K562 (cell line): Measurements from ENCODE around the gene PELI3. TPM values are rescaled to one million over a fixed set of nuclear protein-coding genes. Genes with fewer than 3 reads are reported as not detected.

Experiments
- BRD9 ChIP-seq: fragments of 450-650 bp; IDR thresholded peaks from 2 replicates; pipeline ENCODE4 v1.6.1; 2018; ENCODE audit warnings: low read depth; ENCODE audit not compliant: partially characterized antibody
- DNMT1 ChIP-seq: fragments of 450-650 bp; IDR thresholded peaks from 2 replicates; pipeline ENCODE4 v1.6.1; 2016; ENCODE audit warnings: antibody characterized with exemption, mild to moderate bottlenecking
- ESRRA ChIP-seq: fragments of 450-650 bp; IDR thresholded peaks from 2 replicates; pipeline ENCODE4 v1.6.1; 2014; ENCODE audit warnings: low read depth, mild to moderate bottlenecking, moderate library complexity, borderline replicate concordance
- GTF2E2 ChIP-seq: fragments of 200-800 bp; sonication (Bioruptor generic); IDR thresholded peaks from 2 replicates; pipeline ENCODE4 v1.6.1; 2016; ENCODE audit warnings: missing genetic modification characterization, missing compliant biosample characterization
- HCFC1 ChIP-seq: IDR thresholded peaks from 2 replicates; pipeline ENCODE4 v1.6.1; 2012; ENCODE audit warnings: low read depth, low read length, improper control_type of control experiment
- KAT2B ChIP-seq: IDR thresholded peaks from one replicate; pipeline ENCODE4 v1.6.1; 2012; ENCODE audit warnings: low read depth, mild to moderate bottlenecking, control low read depth, inconsistent platforms, low read length, moderate library complexity
- KAT8 ChIP-seq: fragments of 450-650 bp; IDR thresholded peaks from 2 replicates; pipeline ENCODE4 v1.6.1; 2016; ENCODE audit warnings: low read depth, mild to moderate bottlenecking
- MED1 ChIP-seq: sonication (generic); formaldehyde crosslinking; IDR thresholded peaks from 2 replicates; pipeline ENCODE4 v1.8.1; 2023; ENCODE audit warnings: missing genetic modification reagents, borderline replicate concordance
- MXI1 ChIP-seq: IDR thresholded peaks from 2 replicates; pipeline ENCODE4 v1.6.1; 2011; ENCODE audit warnings: low read depth, mild to moderate bottlenecking, improper control_type of control experiment, low read length
- RCOR1 ChIP-seq, 2 experiments: IDR thresholded peaks; 2 replicates each; pipeline ENCODE4 v1.6.1; 2012; ENCODE audit warnings: low read depth in 2 of 2, low read length in 2 of 2, borderline replicate concordance in 1 of 2, improper control_type of control experiment in 1 of 2
- ZBTB17 ChIP-seq: fragments of 450-650 bp; formaldehyde crosslinking; IDR thresholded peaks from 2 replicates; pipeline ENCODE4 v1.4.0; 2020; ENCODE audit warnings: mild to moderate bottlenecking
- ZNF133 ChIP-seq: fragments of 250-450 bp; sonication (Bioruptor Pico); IDR thresholded peaks from 2 replicates; pipeline ENCODE4 v1.4.0; 2020; ENCODE audit warnings: mild to moderate bottlenecking
- ZNF212 ChIP-seq: fragments of 450-650 bp; formaldehyde crosslinking; IDR thresholded peaks from 2 replicates; pipeline ENCODE4 v1.4.0; 2020; ENCODE audit warnings: mild to moderate bottlenecking
- ZNF253 ChIP-seq: fragments of 250-450 bp; sonication (Bioruptor Pico); conservative IDR thresholded peaks from 2 replicates; pipeline ENCODE4 v1.6.1; 2021; ENCODE audit warnings: mild to moderate bottlenecking
- ZNF384 ChIP-seq: IDR thresholded peaks from 2 replicates; pipeline ENCODE4 v1.6.1; 2012; ENCODE audit warnings: low read depth, low read length, improper control_type of control experiment
- ZNF507 ChIP-seq: conservative IDR thresholded peaks from 2 replicates; pipeline ENCODE4 v1.6.1; 2017; ENCODE audit warnings: missing genetic modification characterization, missing compliant biosample characterization
- ZNF75A ChIP-seq: fragments of 450-650 bp; formaldehyde crosslinking; IDR thresholded peaks from 2 replicates; pipeline ENCODE4 v1.4.0; 2020; ENCODE audit warnings: mild to moderate bottlenecking
- polyA plus RNA-seq, 8 experiments: library from polyadenylated mRNA; depleted of rRNA in 4 of 8; stranded (reverse) in 5 of 8; unstranded in 3 of 8; fragments of >200 nt; fragmentation: Nextera tagmentation in 2 of 8; fragmentation: Illumina TruSeq in 1 of 8; extraction: Ambion mirVana in 2 of 8; extraction: Trizol in 1 of 8; gene quantifications; 2 replicates each; pipeline versions ENCODE4 v1.2.1 to v1.2.3, GENCODE V29; 2011 to 2014; ENCODE audit warnings: inconsistent platforms in 1 of 8, missing spikeins in 1 of 8
- total RNA-seq, 7 experiments: library from RNA; depleted of rRNA in 6 of 7; stranded (reverse); fragments of >200 nt in 6 of 7; fragmentation: Illumina TruSeq in 2 of 7; extraction: Trizol in 2 of 7; gene quantifications; 2 replicates each; pipeline versions ENCODE4 v1.2.1 to v1.2.3, GENCODE V29; 2011 to 2021; ENCODE audit warnings: low replicate concordance in 1 of 7
- TF ChIP-seq, protein P1 (sequence below): sonication (generic); formaldehyde crosslinking; IDR thresholded peaks from 2 replicates; pipeline ENCODE4 v1.8.1; 2022; ENCODE audit warnings: missing genetic modification reagents
- TF ChIP-seq, protein P2 (sequence below): sonication (generic); formaldehyde crosslinking; IDR thresholded peaks from 2 replicates; pipeline ENCODE4 v1.8.1; 2023; ENCODE audit warnings: missing genetic modification reagents, mild to moderate bottlenecking, borderline replicate concordance
- TF ChIP-seq, protein P3 (sequence below): fragments of 450-650 bp; formaldehyde crosslinking; IDR thresholded peaks from 2 replicates; pipeline ENCODE4 v1.4.0; 2020; ENCODE audit warnings: mild to moderate bottlenecking
- TF ChIP-seq, protein P4 (sequence below): fragments of 450-650 bp; formaldehyde crosslinking; conservative IDR thresholded peaks from 2 replicates; pipeline ENCODE4 v1.4.0; 2022; ENCODE audit warnings: mild to moderate bottlenecking, missing genetic modification characterization

Gene PELI3
- total and polyA plus RNA-seq, 9 of the 15 experiments (the other 6 are each of a cell fraction or from before 2014, with no cell fraction given): 0.17 to 4.2 (median 1.9) TPM

DNA sequence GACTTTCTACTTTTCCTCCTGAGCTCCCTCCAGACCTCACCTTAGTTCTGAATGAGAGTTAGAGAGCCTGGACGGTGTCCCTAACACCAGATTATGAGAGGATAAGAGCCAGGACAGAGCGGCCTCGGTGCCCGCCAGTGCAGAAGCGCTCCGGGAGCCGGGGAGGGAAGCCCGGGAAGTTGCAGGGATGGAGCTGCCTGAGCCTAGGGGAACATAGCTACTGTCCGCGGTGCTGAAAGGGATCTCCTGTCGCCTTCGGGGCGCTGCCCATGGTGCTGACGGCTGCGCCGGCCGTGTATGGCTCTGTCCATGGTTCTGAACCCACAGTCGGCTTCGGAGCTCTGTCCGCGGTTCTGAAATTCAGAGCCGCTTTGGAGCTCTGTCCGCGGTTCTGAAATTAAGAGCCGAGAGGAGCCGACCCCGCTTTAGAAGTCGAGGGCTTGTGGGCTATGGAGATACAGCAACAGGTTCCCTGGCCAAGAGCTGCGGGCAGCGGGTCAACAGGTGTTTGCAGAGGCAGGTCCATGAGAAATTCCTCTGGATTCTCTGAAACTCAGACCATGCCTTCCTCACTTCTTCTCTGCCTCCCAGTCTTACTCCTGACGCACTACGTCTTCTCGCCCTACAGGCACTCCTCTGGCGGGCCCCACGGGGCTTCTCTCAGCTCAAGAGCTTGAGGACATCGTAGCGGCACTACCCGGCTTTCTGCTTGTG, 45.1 kb upstream of the PELI3 start (continued):
- peak; percentile 96 for TF ChIP-seq ZNF212 (CRISPR knock-in tag)
- TF ChIP-seq BRD9: no peak
- no peak for TF ChIP-seq KAT8
- peak; percentile 66 for TF ChIP-seq ZNF75A (CRISPR knock-in tag)
- TF ChIP-seq ZNF507 (tag): no peak
- peak; percentile 80 for TF ChIP-seq HCFC1
- TF ChIP-seq ZNF384: peak; percentile 35; the same call in 1 of the 2 replicates
- peak; percentile 100 for TF ChIP-seq MED1 (CRISPR knock-in tag)
- TF ChIP-seq, protein P1, sequence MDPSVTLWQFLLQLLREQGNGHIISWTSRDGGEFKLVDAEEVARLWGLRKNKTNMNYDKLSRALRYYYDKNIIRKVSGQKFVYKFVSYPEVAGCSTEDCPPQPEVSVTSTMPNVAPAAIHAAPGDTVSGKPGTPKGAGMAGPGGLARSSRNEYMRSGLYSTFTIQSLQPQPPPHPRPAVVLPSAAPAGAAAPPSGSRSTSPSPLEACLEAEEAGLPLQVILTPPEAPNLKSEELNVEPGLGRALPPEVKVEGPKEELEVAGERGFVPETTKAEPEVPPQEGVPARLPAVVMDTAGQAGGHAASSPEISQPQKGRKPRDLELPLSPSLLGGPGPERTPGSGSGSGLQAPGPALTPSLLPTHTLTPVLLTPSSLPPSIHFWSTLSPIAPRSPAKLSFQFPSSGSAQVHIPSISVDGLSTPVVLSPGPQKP (CRISPR knock-in tag): peak; percentile 99
- no peak for TF ChIP-seq ZNF253 (CRISPR knock-in tag)
- no peak for TF ChIP-seq ESRRA
- TF ChIP-seq DNMT1: no peak
- TF ChIP-seq KAT2B: no peak
- TF ChIP-seq, protein P2, sequence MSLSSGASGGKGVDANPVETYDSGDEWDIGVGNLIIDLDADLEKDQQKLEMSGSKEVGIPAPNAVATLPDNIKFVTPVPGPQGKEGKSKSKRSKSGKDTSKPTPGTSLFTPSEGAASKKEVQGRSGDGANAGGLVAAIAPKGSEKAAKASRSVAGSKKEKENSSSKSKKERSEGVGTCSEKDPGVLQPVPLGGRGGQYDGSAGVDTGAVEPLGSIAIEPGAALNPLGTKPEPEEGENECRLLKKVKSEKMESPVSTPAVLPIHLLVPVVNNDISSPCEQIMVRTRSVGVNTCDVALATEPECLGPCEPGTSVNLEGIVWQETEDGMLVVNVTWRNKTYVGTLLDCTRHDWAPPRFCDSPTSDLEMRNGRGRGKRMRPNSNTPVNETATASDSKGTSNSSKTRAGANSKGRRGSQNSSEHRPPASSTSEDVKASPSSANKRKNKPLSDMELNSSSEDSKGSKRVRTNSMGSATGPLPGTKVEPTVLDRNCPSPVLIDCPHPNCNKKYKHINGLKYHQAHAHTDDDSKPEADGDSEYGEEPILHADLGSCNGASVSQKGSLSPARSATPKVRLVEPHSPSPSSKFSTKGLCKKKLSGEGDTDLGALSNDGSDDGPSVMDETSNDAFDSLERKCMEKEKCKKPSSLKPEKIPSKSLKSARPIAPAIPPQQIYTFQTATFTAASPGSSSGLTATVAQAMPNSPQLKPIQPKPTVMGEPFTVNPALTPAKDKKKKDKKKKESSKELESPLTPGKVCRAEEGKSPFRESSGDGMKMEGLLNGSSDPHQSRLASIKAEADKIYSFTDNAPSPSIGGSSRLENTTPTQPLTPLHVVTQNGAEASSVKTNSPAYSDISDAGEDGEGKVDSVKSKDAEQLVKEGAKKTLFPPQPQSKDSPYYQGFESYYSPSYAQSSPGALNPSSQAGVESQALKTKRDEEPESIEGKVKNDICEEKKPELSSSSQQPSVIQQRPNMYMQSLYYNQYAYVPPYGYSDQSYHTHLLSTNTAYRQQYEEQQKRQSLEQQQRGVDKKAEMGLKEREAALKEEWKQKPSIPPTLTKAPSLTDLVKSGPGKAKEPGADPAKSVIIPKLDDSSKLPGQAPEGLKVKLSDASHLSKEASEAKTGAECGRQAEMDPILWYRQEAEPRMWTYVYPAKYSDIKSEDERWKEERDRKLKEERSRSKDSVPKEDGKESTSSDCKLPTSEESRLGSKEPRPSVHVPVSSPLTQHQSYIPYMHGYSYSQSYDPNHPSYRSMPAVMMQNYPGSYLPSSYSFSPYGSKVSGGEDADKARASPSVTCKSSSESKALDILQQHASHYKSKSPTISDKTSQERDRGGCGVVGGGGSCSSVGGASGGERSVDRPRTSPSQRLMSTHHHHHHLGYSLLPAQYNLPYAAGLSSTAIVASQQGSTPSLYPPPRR: peak; percentile 100
- peak; percentile 100 for TF ChIP-seq MXI1
- TF ChIP-seq RCOR1 (IDR thresholded peaks at IDR 0.05; ENCODE audit: borderline replicate concordance in 1 of 2, low read depth in 2 of 2, low read length in 2 of 2): peak; percentile 75 to 100; a peak in 3 of 4 replicates
- TF ChIP-seq, protein P3, sequence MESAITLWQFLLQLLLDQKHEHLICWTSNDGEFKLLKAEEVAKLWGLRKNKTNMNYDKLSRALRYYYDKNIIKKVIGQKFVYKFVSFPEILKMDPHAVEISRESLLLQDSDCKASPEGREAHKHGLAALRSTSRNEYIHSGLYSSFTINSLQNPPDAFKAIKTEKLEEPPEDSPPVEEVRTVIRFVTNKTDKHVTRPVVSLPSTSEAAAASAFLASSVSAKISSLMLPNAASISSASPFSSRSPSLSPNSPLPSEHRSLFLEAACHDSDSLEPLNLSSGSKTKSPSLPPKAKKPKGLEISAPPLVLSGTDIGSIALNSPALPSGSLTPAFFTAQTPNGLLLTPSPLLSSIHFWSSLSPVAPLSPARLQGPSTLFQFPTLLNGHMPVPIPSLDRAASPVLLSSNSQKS (CRISPR knock-in tag): peak; percentile 85
- TF ChIP-seq GTF2E2 (tag): peak; percentile 73; the same call in 1 of the 2 replicates
- TF ChIP-seq, protein P4, sequence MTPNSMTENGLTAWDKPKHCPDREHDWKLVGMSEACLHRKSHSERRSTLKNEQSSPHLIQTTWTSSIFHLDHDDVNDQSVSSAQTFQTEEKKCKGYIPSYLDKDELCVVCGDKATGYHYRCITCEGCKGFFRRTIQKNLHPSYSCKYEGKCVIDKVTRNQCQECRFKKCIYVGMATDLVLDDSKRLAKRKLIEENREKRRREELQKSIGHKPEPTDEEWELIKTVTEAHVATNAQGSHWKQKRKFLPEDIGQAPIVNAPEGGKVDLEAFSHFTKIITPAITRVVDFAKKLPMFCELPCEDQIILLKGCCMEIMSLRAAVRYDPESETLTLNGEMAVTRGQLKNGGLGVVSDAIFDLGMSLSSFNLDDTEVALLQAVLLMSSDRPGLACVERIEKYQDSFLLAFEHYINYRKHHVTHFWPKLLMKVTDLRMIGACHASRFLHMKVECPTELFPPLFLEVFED (CRISPR knock-in tag): peak; percentile 96
- peak; percentile 95 for TF ChIP-seq ZBTB17 (CRISPR knock-in tag)
- peak; percentile 89 for TF ChIP-seq ZNF133
